ENCODE measurements around the gene HELB. TPM values are rescaled to one million over a fixed set of nuclear protein-coding genes. Genes with fewer than 3 reads are reported as not detected.

Gene HELB
- total RNA-seq, 1 experiment from 2014 or later = 9.3 TPM

DNA sequence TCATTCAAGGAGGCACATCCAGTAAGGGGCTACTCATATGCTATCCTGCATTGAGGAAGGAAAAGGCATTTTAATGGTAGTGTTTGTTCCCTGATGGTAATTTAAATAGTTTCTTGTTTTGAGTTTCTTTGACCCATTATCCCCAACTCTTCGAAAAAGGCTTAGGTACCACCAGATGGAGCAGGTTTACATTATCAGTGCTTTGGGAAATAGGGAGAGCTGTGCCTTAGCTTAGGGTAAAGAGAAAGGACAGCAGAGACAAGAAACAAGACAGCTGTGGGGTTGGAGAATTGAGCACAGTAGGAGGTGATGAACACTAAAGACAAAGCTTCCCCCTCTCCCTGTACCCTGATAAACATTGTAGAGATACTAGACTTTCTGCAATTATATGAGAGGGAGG is 29.1 kb upstream of the HELB start:
- ATAC-seq (no peak), DNase-seq (ENCODE audit: low read depth, low spot score) (no peak)
- H3K4me1 ChIP-seq (ENCODE audit: control insufficient read depth in 1 of 2, insufficient read depth in 2 of 2, low read length in 2 of 2) = no peaks in the 10 kb centered on the region
- H4K20me1 ChIP-seq (ENCODE audit: insufficient read depth) = no peaks in the 10 kb centered on the region
- H3K36me3 ChIP-seq (ENCODE audit: control insufficient read depth in 1 of 2, insufficient read depth in 2 of 2, low read length in 2 of 2) = no peaks in the 10 kb centered on the region
- H2AFZ ChIP-seq (ENCODE audit: low read depth, low read length, poor library complexity, severe bottlenecking) = no peak overlapping the region
- ChIA-PET POLR2A (no interaction called here), CTCF (no interaction called here), RAD21 (ENCODE audit: low non-redundant PET in 1 of 2, low total read pairs in 2 of 2, uncharacterized antibody in 2 of 2, unreplicated experiment in 2 of 2) (no interaction called here)
- H3K27me3 ChIP-seq (ENCODE audit: insufficient read depth, low read length) = 0 out of 2 replicates have a peak, but pooled peaks cover 4% of the 10 kb centered on the region
- H3K27ac ChIP-seq (ENCODE audit: low read depth, low read length) = no peak overlapping the region
- intact Hi-C loops (cut with micrococcal nuclease) = no loop called here
- BruUV-seq (replicated peaks) = no TSS peak
- no peaks in the 10 kb centered on the region for H3K9me2 ChIP-seq (ENCODE audit: insufficient read depth)
- H3K4me2 ChIP-seq (ENCODE audit: low read length) = no peak overlapping the region
- no peak overlapping the region for H3K9ac ChIP-seq (ENCODE audit: low read length)
- no peak for TF ChIP-seq EZH2 (IDR thresholded peaks at IDR 0.05)
- no peak for TF ChIP-seq CEBPB (IDR thresholded peaks at IDR 0.05; ENCODE audit: low read depth)
- no peak for TF ChIP-seq TCF7L2 (IDR thresholded peaks at IDR 0.05; ENCODE audit: borderline replicate concordance, extremely low read depth, insufficient read depth, insufficient read length)
- no peak for TF ChIP-seq RAD21 (IDR thresholded peaks at IDR 0.05; ENCODE audit: low read depth)
- TF ChIP-seq FOSL1 (IDR thresholded peaks at IDR 0.05; ENCODE audit: low read depth) = no peak
- no peak for TF ChIP-seq CBX3 (IDR thresholded peaks at IDR 0.05; ENCODE audit: low read depth)
- H3K4me3 ChIP-seq (replicated peaks in 1 of 2; ENCODE audit: low read depth in 1 of 2, low read length in 2 of 2) = no peak overlapping the region
- no peaks in the 10 kb centered on the region for H3K9me3 ChIP-seq (ENCODE audit: control insufficient read depth in 1 of 2, insufficient read depth in 1 of 2, low read depth in 1 of 2, low read length in 2 of 2)
- H3K79me2 ChIP-seq (ENCODE audit: insufficient read depth, low read length) = no peaks in the 10 kb centered on the region

DNA sequence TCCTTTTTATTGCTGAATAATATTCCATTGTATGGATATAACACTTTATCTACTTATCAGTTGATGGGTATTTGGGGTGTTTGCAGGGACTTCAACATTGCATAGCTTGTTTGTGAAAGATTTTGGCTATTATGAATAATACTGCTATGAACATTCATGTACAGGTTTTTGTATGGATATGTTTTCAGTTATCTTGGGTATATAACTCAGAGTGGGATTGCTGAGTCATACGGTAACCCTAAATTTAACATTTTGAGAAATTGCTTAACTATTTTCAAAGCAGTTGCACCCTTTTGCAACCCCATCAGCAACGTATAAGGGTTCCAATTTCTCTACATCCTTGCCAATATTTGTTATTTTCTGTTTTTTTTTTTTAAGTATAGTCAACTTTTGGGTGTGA is 27.3 kb upstream of the HELB start:
- Histone ChIP-seq H3K4me1 (ENCODE audit: control insufficient read depth in 1 of 2, insufficient read depth in 2 of 2, low read length in 2 of 2) (no peaks in the 10 kb centered on the region), H3K4me2 (ENCODE audit: low read length) (no peak overlapping the region), H3K9me3 (ENCODE audit: control insufficient read depth in 1 of 2, insufficient read depth in 1 of 2, low read depth in 1 of 2, low read length in 2 of 2) (no peaks in the 10 kb centered on the region), H3K27me3 (ENCODE audit: insufficient read depth, low read length) (0 out of 2 replicates have a peak, but pooled peaks cover 4% of the 10 kb centered on the region), H2AFZ (ENCODE audit: low read depth, low read length, poor library complexity, severe bottlenecking) (no peak overlapping the region), H3K36me3 (ENCODE audit: control insufficient read depth in 1 of 2, insufficient read depth in 2 of 2, low read length in 2 of 2) (no peaks in the 10 kb centered on the region), H3K27ac (ENCODE audit: low read depth, low read length) (no peak overlapping the region), H4K20me1 (ENCODE audit: insufficient read depth) (no peaks in the 10 kb centered on the region), H3K9me2 (ENCODE audit: insufficient read depth) (no peaks in the 10 kb centered on the region), H3K79me2 (ENCODE audit: insufficient read depth, low read length) (no peaks in the 10 kb centered on the region), H3K9ac (ENCODE audit: low read length) (no peak overlapping the region), H3K4me3 (replicated peaks in 1 of 2; ENCODE audit: low read depth in 1 of 2, low read length in 2 of 2) (no peak overlapping the region)
- intact Hi-C loops (cut with micrococcal nuclease) = loop anchor here (5.0 kb wide), 1 partner anchor 417 kb away; no protein-coding TSS in a partner anchor
- RAD21 ChIA-PET (ENCODE audit: low non-redundant PET in 1 of 2, low total read pairs in 2 of 2, uncharacterized antibody in 2 of 2, unreplicated experiment in 2 of 2) = no interaction called here
- POLR2A ChIA-PET = no interaction called here
- ATAC-seq (no peak), DNase-seq (ENCODE audit: low read depth, low spot score) (no peak)
- no TSS peak for BruUV-seq (replicated peaks)
- CTCF ChIA-PET = no interaction called here
- TF ChIP-seq CBX3 (IDR thresholded peaks at IDR 0.05; ENCODE audit: low read depth) = no peak
- no peak for TF ChIP-seq SP1 (IDR thresholded peaks at IDR 0.05; ENCODE audit: low read depth)
- no peak for TF ChIP-seq SRF (IDR thresholded peaks at IDR 0.05; ENCODE audit: low read depth)
- TF ChIP-seq POLR2A (IDR thresholded peaks at IDR 0.05; ENCODE audit: borderline replicate concordance, extremely low read depth, insufficient read depth, insufficient read length) = no peak
- TF ChIP-seq JUND (IDR thresholded peaks at IDR 0.05) = no peak
- no peak for TF ChIP-seq RAD21 (IDR thresholded peaks at IDR 0.05; ENCODE audit: low read depth)
- TF ChIP-seq, protein P1, sequence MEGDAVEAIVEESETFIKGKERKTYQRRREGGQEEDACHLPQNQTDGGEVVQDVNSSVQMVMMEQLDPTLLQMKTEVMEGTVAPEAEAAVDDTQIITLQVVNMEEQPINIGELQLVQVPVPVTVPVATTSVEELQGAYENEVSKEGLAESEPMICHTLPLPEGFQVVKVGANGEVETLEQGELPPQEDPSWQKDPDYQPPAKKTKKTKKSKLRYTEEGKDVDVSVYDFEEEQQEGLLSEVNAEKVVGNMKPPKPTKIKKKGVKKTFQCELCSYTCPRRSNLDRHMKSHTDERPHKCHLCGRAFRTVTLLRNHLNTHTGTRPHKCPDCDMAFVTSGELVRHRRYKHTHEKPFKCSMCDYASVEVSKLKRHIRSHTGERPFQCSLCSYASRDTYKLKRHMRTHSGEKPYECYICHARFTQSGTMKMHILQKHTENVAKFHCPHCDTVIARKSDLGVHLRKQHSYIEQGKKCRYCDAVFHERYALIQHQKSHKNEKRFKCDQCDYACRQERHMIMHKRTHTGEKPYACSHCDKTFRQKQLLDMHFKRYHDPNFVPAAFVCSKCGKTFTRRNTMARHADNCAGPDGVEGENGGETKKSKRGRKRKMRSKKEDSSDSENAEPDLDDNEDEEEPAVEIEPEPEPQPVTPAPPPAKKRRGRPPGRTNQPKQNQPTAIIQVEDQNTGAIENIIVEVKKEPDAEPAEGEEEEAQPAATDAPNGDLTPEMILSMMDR (IDR thresholded peaks at IDR 0.05 in 2 of 3, conservative IDR thresholded peaks at IDR 0.05 in 1 of 3; ENCODE audit: borderline replicate concordance in 1 of 3, insufficient read depth in 1 of 3, low read depth in 2 of 3, low read length in 2 of 3) = no peak
- TF ChIP-seq EZH2phosphoT487 (IDR thresholded peaks at IDR 0.05; ENCODE audit: borderline replicate concordance) = no peak
- TF ChIP-seq, protein P2, sequence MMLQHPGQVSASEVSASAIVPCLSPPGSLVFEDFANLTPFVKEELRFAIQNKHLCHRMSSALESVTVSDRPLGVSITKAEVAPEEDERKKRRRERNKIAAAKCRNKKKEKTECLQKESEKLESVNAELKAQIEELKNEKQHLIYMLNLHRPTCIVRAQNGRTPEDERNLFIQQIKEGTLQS (IDR thresholded peaks at IDR 0.05) = no peak
- no peak for TF ChIP-seq CEBPB (IDR thresholded peaks at IDR 0.05; ENCODE audit: low read depth)
- TF ChIP-seq, protein P3, sequence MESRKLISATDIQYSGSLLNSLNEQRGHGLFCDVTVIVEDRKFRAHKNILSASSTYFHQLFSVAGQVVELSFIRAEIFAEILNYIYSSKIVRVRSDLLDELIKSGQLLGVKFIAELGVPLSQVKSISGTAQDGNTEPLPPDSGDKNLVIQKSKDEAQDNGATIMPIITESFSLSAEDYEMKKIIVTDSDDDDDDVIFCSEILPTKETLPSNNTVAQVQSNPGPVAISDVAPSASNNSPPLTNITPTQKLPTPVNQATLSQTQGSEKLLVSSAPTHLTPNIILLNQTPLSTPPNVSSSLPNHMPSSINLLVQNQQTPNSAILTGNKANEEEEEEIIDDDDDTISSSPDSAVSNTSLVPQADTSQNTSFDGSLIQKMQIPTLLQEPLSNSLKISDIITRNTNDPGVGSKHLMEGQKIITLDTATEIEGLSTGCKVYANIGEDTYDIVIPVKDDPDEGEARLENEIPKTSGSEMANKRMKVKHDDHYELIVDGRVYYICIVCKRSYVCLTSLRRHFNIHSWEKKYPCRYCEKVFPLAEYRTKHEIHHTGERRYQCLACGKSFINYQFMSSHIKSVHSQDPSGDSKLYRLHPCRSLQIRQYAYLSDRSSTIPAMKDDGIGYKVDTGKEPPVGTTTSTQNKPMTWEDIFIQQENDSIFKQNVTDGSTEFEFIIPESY (IDR thresholded peaks at IDR 0.05; ENCODE audit: extremely low read depth, insufficient replicate concordance, low read length) = no peak
- TF ChIP-seq ZFX (IDR thresholded peaks at IDR 0.05) = no peak
- TF ChIP-seq ZNF274 (IDR thresholded peaks at IDR 0.05; ENCODE audit: low read depth, low read length) = no peak
- no peak for TF ChIP-seq SIN3A (IDR thresholded peaks at IDR 0.05; ENCODE audit: low read depth)
- no peak for TF ChIP-seq EGR1 (IDR thresholded peaks at IDR 0.05; ENCODE audit: low read depth)
- no peak for TF ChIP-seq ELF1 (IDR thresholded peaks at IDR 0.05; ENCODE audit: borderline replicate concordance, low read depth)
- no peak for TF ChIP-seq EZH2 (IDR thresholded peaks at IDR 0.05)

All from HCT116 (cell line).